ENCODE measurements around the gene CFAP73. TPM values are rescaled to one million over a fixed set of nuclear protein-coding genes. Genes with fewer than 3 reads are reported as not detected.

CFAP73 gene
- polyA plus RNA-seq, 2 donors: 0.35 to 0.73 TPM

- no peaks in the 10 kb centered on the region for H3K27me3 ChIP-seq (ENCODE audit: control insufficient read depth in 1 of 2, insufficient read depth in 2 of 2, low read length in 2 of 2)
- no peaks in the 10 kb centered on the region for H3K36me3 ChIP-seq (ENCODE audit: control insufficient read depth in 2 of 2, insufficient read depth in 2 of 2, low read length in 1 of 2)
- H3K4me1 ChIP-seq (ENCODE audit: control insufficient read depth in 2 of 2, insufficient read depth in 2 of 2, low read length in 1 of 2): peaks cover 5 to 15% of the 10 kb centered on the region in 2 donors
- H3K4me3 ChIP-seq (ENCODE audit: low read depth in 1 of 2, low read length in 2 of 2): no peak overlapping the region
- WGBS, 2 donors: 92% methylated on average over 3 of the region's 3 CpGs
- no peak overlapping the region for H3K27ac ChIP-seq (ENCODE audit: low read depth in 2 of 2, low read length in 1 of 2)
- H3K9me3 ChIP-seq (ENCODE audit: control insufficient read depth in 2 of 2, insufficient read depth in 1 of 2, low read depth in 1 of 2, low read length in 1 of 2): no peaks in the 10 kb centered on the region
These were observed 2.1 kb downstream of the CFAP73 start for GRCh38 chr12:113151655-113152054.

GRCh38 chr12:113152196-113152834 is 2.8 kb downstream of the CFAP73 start:
- Histone ChIP-seq H3K27me3 (ENCODE audit: control insufficient read depth in 1 of 2, insufficient read depth in 2 of 2, low read length in 2 of 2) (no peaks in the 10 kb centered on the region), H3K36me3 (ENCODE audit: control insufficient read depth in 2 of 2, insufficient read depth in 2 of 2, low read length in 1 of 2) (peaks cover 0 to under 1% of the 10 kb centered on the region in 2 donors), H3K4me3 (ENCODE audit: low read depth in 1 of 2, low read length in 2 of 2) (peak overlapping the region; percentile 46 to 55), H3K4me1 (ENCODE audit: control insufficient read depth in 2 of 2, insufficient read depth in 2 of 2, low read length in 1 of 2) (peaks cover 5 to 15% of the 10 kb centered on the region in 2 donors), H3K27ac (ENCODE audit: low read depth in 2 of 2, low read length in 1 of 2) (no peak overlapping the region), H3K9me3 (ENCODE audit: control insufficient read depth in 2 of 2, insufficient read depth in 1 of 2, low read depth in 1 of 2, low read length in 1 of 2) (no peaks in the 10 kb centered on the region)
- WGBS, 2 donors: 21% methylated on average over 9 of the region's 9 CpGs

- Histone ChIP-seq H3K4me1 (ENCODE audit: control insufficient read depth in 2 of 2, insufficient read depth in 2 of 2, low read length in 1 of 2) (peaks cover 5 to 15% of the 10 kb centered on the region in 2 donors), H3K27me3 (ENCODE audit: control insufficient read depth in 1 of 2, insufficient read depth in 2 of 2, low read length in 2 of 2) (no peaks in the 10 kb centered on the region), H3K9me3 (ENCODE audit: control insufficient read depth in 2 of 2, insufficient read depth in 1 of 2, low read depth in 1 of 2, low read length in 1 of 2) (no peaks in the 10 kb centered on the region), H3K36me3 (ENCODE audit: control insufficient read depth in 2 of 2, insufficient read depth in 2 of 2, low read length in 1 of 2) (peaks cover 2 to 8% of the 10 kb centered on the region in 2 donors), H3K4me3 (ENCODE audit: low read depth in 1 of 2, low read length in 2 of 2) (peak overlapping the region; percentile 46 to 55), H3K27ac (ENCODE audit: low read depth in 2 of 2, low read length in 1 of 2) (peak overlapping the region; percentile 47 to 69)
- 7% methylated on average over 69 to 70 of the region's 70 CpGs for WGBS, 2 donors
These were observed 3.6 kb downstream of the CFAP73 start for GRCh38 chr12:113152835-113153814.

DNA sequence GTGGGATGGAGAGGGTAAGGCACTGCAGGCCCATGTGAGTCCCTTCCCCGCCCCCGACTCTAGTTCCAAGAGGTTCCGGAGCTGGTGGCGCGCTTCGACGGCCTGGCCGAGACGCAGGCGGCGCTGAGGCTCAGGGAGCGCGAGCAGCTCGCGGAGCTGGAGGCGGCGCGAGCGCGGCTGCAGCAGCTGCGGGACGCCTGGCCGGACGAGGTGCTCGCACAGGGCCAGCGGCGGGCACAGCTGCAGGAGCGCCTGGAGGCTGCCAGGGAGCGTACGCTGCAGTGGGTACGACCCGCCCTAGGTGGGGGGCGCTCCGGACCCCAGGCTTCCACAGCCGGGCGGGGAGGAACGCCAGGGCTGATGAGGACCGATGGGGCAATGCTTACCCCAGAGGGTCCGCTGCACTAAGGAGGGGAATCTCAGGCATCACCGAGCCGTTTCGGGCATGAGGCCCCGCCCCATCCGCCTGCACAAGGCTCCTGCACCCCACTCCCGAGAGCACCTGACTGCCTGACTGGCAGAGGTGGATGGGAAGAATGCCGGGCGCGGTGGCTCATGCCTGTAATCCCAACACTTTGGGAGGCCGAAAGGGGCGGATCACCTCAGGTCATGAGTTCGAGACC is 4.9 kb downstream of the CFAP73 start:
- Histone ChIP-seq H3K9me3 (ENCODE audit: control insufficient read depth in 2 of 2, insufficient read depth in 1 of 2, low read depth in 1 of 2, low read length in 1 of 2) (no peaks in the 10 kb centered on the region), H3K4me1 (ENCODE audit: control insufficient read depth in 2 of 2, insufficient read depth in 2 of 2, low read length in 1 of 2) (peaks cover 5 to 13% of the 10 kb centered on the region in 2 donors), H3K4me3 (ENCODE audit: low read depth in 1 of 2, low read length in 2 of 2) (peak overlapping the region in 1 of 2 donors; percentile 5), H3K36me3 (ENCODE audit: control insufficient read depth in 2 of 2, insufficient read depth in 2 of 2, low read length in 1 of 2) (peaks cover 10 to 21% of the 10 kb centered on the region in 2 donors), H3K27ac (ENCODE audit: low read depth in 2 of 2, low read length in 1 of 2) (no peak overlapping the region), H3K27me3 (ENCODE audit: control insufficient read depth in 1 of 2, insufficient read depth in 2 of 2, low read length in 2 of 2) (no peaks in the 10 kb centered on the region)
- WGBS, 2 donors: 4 to 6% methylated on average over 46 to 51 of the region's 51 CpGs

DNA sequence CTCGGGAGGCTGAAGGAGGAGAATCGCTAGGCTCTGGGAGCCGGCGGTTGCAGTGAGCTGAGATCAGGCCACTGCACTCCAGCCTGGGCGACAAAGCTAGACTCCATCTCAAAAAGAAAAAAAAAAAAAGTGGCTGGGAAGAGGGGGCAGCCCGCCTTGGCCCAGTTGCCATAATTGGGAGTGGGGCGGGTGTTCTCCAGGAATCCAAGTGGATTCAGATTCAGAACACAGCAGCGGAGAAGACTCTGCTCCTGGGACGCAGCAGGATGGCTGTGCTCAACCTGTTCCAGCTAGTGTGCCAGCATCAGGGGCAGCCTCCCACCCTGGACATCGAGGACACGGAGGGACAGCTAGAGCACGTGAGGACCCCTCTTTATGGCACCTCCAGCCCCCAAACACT is 5.5 kb downstream of the CFAP73 start:
- peaks cover 0 to 9% of the 10 kb centered on the region in 2 donors for H3K4me1 ChIP-seq (ENCODE audit: control insufficient read depth in 2 of 2, insufficient read depth in 2 of 2, low read length in 1 of 2)
- H3K4me3 ChIP-seq (ENCODE audit: low read depth in 1 of 2, low read length in 2 of 2): no peak overlapping the region
- H3K9me3 ChIP-seq (ENCODE audit: control insufficient read depth in 2 of 2, insufficient read depth in 1 of 2, low read depth in 1 of 2, low read length in 1 of 2): no peaks in the 10 kb centered on the region
- no peak overlapping the region for H3K27ac ChIP-seq (ENCODE audit: low read depth in 2 of 2, low read length in 1 of 2)
- no peaks in the 10 kb centered on the region for H3K27me3 ChIP-seq (ENCODE audit: control insufficient read depth in 1 of 2, insufficient read depth in 2 of 2, low read length in 2 of 2)
- WGBS, 2 donors: 78% methylated on average over 12 of the region's 12 CpGs
- peaks cover 14 to 27% of the 10 kb centered on the region in 2 donors for H3K36me3 ChIP-seq (ENCODE audit: control insufficient read depth in 2 of 2, insufficient read depth in 2 of 2, low read length in 1 of 2)

DNA sequence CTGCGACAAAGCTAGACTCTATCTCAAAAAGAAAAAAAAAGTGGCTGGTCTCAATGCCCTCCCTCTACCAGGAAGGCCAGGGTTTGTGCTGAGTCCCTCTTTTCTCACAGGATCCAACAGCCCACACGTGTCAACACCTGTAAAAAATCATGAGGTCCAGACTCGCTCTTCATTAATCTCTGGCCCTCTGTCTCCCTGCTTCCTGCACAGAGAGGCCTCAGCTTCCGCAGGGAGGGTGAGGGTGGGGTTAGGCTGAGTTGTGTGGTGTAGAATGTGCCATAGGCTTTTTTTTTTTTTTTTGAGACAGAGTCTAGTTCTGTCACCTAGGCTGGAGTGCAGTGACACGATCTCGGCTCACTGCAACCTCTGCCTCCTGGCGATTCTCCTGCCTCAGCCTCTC is 6.1 kb downstream of the CFAP73 start:
- H3K27me3 ChIP-seq (ENCODE audit: control insufficient read depth in 1 of 2, insufficient read depth in 2 of 2, low read length in 2 of 2): no peaks in the 10 kb centered on the region
- WGBS, 2 donors: 59 to 60% methylated on average over 7 of the region's 7 CpGs

DNA sequence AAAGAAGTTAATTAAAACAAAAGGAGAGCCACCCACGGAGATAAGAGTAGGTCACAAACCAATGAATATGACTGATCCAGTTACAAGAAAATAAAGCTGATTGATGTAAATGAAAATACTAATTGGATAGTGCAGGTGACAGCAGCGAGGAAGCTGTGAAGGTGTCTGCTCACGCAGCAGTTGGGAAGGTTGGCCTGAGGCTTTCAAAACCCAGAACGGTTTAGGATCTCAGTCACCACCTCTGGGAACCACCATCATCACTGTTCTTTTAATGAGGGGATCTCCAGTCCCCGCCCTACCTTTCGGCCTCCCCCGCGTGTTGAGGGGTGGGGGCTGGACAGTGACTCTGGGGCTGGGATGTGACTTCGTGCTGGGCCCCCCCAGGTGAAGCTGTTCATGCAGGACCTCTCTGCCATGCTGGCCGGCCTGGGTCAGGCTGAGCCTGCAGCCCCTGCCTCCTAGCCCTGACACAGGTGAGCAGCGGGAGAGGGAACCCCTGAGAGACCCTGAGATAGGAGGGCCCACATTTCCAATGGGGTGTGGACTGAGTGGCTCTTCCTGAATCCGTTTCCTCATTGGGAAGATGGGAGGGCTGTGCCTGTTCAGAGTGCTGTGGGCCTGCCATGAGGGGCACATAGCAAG is 7.8 kb downstream of the CFAP73 start:
- Histone ChIP-seq H3K9me3 (ENCODE audit: control insufficient read depth in 2 of 2, insufficient read depth in 1 of 2, low read depth in 1 of 2, low read length in 1 of 2) (no peaks in the 10 kb centered on the region), H3K27me3 (ENCODE audit: control insufficient read depth in 1 of 2, insufficient read depth in 2 of 2, low read length in 2 of 2) (no peaks in the 10 kb centered on the region), H3K27ac (ENCODE audit: low read depth in 2 of 2, low read length in 1 of 2) (no peak overlapping the region), H3K36me3 (ENCODE audit: control insufficient read depth in 2 of 2, insufficient read depth in 2 of 2, low read length in 1 of 2) (peaks cover 26 to 43% of the 10 kb centered on the region in 2 donors), H3K4me3 (ENCODE audit: low read depth in 1 of 2, low read length in 2 of 2) (no peak overlapping the region), H3K4me1 (ENCODE audit: control insufficient read depth in 2 of 2, insufficient read depth in 2 of 2, low read length in 1 of 2) (peaks cover 0 to 9% of the 10 kb centered on the region in 2 donors)
- 83 to 84% methylated on average over 12 of the region's 12 CpGs for WGBS, 2 donors

More for the DNA sequence above, 6.1 kb downstream of the CFAP73 start:
- Histone ChIP-seq H3K36me3 (ENCODE audit: control insufficient read depth in 2 of 2, insufficient read depth in 2 of 2, low read length in 1 of 2) (peaks cover 14 to 32% of the 10 kb centered on the region in 2 donors), H3K27ac (ENCODE audit: low read depth in 2 of 2, low read length in 1 of 2) (no peak overlapping the region), H3K4me1 (ENCODE audit: control insufficient read depth in 2 of 2, insufficient read depth in 2 of 2, low read length in 1 of 2) (peaks cover 0 to 9% of the 10 kb centered on the region in 2 donors), H3K9me3 (ENCODE audit: control insufficient read depth in 2 of 2, insufficient read depth in 1 of 2, low read depth in 1 of 2, low read length in 1 of 2) (no peaks in the 10 kb centered on the region), H3K4me3 (ENCODE audit: low read depth in 1 of 2, low read length in 2 of 2) (no peak overlapping the region)

DNA sequence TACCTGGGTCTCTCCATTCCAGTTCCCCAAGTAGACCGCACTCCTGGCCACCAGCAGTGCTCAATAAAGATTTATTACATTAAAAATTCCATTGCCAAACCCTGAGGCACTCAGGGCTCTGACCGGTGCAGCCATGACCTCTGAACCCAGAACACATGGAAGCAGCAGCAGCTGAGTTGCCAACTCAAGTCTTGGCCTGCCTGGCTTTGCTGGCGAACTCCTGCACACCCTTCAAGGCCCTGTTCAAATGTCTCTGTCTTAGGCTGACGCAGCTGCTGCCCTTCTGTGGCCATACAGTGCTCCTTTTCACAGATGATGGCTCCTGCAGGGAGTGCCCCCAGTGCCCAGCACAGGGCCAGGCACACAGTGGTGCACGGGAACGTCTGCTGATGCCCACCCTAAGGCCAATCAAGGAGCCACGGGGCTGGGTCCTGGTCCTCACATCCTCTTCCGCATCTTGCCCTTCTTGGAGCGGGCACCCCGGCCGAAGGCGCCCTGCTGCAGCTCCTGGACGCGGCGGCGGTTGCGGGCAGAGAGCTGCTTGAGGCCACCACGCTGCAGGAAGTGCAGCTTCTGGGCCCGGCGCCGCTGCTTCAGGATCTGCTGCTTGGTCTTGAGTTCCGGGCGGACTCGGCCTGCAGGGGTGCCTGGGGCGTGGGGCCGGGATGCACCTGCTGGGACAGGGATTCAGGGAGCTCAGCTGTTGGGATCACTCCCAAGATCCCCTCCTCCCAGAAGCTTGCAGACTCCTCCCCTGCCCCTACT is 9.1 kb downstream of the CFAP73 start:
- WGBS, 2 donors: 95% methylated on average over 26 of the region's 26 CpGs
- no peaks in the 10 kb centered on the region for H3K27me3 ChIP-seq (ENCODE audit: control insufficient read depth in 1 of 2, insufficient read depth in 2 of 2, low read length in 2 of 2)

More for the DNA sequence above, 9.1 kb downstream of the CFAP73 start:
- peaks cover 0 to 7% of the 10 kb centered on the region in 2 donors for H3K4me1 ChIP-seq (ENCODE audit: control insufficient read depth in 2 of 2, insufficient read depth in 2 of 2, low read length in 1 of 2)
- H3K36me3 ChIP-seq (ENCODE audit: control insufficient read depth in 2 of 2, insufficient read depth in 2 of 2, low read length in 1 of 2): peaks cover 33 to 56% of the 10 kb centered on the region in 2 donors
- no peak overlapping the region for H3K4me3 ChIP-seq (ENCODE audit: low read depth in 1 of 2, low read length in 2 of 2)
- H3K9me3 ChIP-seq (ENCODE audit: control insufficient read depth in 2 of 2, insufficient read depth in 1 of 2, low read depth in 1 of 2, low read length in 1 of 2): no peaks in the 10 kb centered on the region
- no peak overlapping the region for H3K27ac ChIP-seq (ENCODE audit: low read depth in 2 of 2, low read length in 1 of 2)

Data from esophagus (tissue), 2 donors.